ENCODE results near the gene MEGF10.
A peak's percentile ranks its signal among the peaks of the same experiment; 100 is the strongest.
"Not testable (repeated sequence)": the region's sequence is repeated elsewhere in the genome, so short reads cannot be mapped to it uniquely, and the experiment has no call there.

The MEGF10 gene

GRCh38 chr5:127298036-127298429, 7.4 kb downstream of the MEGF10 start:
- DNase-seq (ENCODE audit: low spot score), result no peak

DNA sequence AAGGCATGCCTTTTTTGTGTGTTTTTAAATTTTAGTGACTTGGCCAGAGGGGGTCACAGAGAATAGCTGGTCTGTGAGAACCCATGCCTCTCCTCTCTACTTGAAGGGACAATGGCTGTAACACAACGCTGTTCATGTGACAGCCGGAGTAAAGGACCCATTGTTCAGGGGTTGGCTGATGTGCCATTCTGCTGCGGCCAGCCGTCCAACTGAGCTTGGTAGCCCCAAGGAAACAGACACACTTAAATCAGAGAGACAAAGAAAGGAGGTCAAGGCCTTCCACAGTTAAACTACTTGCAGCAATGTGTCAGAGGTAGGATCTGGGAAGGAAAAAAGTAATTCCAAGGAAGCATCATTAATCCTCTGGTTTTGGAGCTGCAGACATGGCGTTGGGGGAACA, 8.1 kb downstream of the MEGF10 start:
- DNase-seq (ENCODE audit: low spot score), result no peak

GRCh38 chr5:127299678-127300077, 9.1 kb downstream of the MEGF10 start:
- DNase-seq (ENCODE audit: low spot score), result no peak

GRCh38 chr5:127302509-127302908, 11.9 kb downstream of the MEGF10 start:
- DNase-seq (ENCODE audit: low spot score), result no peak

DNA sequence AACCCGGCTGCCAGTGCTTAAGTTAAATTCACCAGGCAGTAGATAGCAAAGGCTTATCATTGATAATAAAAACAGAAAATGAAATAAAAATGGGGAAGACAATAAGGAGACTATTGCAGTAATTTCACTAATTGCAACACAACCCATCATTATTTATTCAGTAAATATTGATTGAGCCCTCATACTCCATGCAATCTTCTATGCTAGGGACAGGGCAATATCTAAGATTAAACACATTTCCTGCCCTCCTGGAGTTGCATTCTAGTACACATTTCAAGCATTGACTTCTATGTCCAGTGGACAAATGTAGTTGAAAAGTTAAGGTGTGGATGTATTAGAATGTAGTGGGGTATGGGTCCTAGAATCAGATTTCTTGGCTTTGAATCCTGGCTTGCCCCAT, 12.8 kb downstream of the MEGF10 start:
- DNase-seq (ENCODE audit: low spot score), result no peak

DNA sequence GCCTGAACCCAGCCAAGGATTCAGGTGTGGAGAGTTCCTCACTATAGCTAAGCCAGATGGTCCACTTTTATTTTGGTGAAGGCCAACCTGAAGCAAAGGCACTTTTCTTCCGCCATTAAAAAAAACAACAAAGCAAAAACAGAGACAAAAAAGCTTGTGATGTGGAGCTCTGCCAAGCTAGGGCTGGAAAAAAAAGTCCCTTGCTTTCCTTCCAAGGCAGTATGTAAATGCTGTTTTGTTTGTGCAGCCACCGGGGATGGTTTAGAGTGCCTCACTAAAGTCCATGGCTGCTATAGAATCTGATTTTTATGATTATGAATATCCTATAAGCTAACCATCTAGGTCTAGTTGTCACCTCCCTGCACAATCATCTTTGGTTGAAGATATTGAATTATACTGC, 14.9 kb downstream of the MEGF10 start:
- no peak for DNase-seq (ENCODE audit: low spot score)

GRCh38 chr5:127306036-127306435, 15.4 kb downstream of the MEGF10 start:
- DNase-seq (ENCODE audit: low spot score), result no peak

DNA sequence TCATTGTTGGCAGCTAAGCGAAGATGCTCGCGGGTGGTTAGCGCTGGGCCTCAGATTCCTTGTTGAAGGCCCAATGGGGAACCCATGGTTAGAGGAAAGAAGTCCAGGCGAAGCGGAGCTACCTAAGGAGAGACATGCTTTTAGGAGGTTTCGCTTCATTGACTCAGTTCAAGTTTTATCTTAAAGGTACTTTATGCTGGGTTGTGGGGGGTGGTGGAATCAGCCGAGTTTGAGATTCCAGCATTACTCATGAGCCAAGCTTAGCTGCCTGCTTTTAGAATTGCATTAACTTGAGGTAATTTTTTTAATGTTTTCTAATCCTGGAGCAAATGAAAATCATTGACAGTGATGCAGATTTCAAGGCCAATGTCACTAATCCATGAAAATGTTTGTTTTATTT, 16.1 kb downstream of the MEGF10 start:
- DNase-seq (ENCODE audit: low spot score), result no peak

DNA sequence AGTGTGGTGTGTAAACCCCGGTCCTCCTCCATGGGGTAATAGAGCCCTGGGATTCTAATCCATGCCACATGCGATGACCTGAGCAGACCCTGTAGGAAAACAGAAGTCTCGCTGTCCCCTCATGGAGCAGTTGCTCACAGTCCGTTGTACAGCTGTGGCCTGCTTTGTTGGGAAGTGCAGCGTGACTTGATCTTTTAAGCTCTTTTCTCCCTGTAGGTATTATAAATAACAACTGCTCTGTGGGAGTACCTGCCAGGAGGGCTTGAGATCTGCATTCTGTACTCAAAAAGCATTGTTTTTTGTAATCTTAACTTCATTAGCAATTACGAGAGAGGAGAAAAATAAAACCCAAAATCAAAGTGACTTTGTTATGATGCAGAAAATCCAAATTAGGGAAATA, 17.3 kb downstream of the MEGF10 start:
- no peak for DNase-seq (ENCODE audit: low spot score)

- not testable (repeated sequence) for DNase-seq (ENCODE audit: low spot score)
Measured at GRCh38 chr5:127308325-127308724, 17.7 kb downstream of the MEGF10 start.

GRCh38 chr5:127308945-127309344, 18.3 kb downstream of the MEGF10 start:
- no peak for DNase-seq (ENCODE audit: low spot score)

GRCh38 chr5:127311349-127311748, 20.8 kb downstream of the MEGF10 start:
- no peak for DNase-seq (ENCODE audit: low spot score)

DNA sequence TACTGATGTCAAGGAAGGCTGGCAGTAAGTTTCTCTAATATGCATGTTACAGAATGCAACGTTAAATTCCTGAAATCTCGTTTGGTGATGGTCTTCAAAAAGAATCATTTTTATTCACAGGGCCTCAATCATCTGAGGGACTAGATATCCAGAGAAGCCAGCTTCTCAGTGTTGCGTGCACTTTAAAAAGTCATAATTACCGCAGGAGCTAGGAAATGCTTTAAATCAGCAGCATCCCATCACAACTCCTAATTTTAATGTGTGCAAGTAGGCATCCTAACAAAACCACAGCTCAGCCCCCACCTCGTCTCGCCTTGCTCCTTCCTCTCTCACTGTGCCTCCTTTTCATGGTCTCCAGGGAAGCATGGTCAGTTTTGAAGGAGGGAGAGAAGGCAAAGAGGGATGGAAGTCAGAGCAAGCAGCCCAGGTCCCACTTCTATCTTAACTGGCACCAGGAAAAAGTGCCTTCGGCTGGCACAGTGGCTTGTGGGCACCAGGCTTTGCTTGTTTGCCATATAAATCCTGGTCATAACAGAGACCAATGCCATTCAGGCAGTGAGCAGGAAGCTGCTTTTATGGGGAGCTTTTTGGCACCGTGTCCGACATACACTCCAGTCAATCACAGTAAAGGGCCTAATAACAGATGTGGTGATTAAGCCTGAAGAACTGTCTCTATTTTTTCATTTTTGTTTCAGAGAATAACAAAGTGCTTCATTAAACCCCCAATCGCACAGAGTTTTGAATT, 21.4 kb downstream of the MEGF10 start:
- DNase-seq (ENCODE audit: low spot score), result no peak

DNA sequence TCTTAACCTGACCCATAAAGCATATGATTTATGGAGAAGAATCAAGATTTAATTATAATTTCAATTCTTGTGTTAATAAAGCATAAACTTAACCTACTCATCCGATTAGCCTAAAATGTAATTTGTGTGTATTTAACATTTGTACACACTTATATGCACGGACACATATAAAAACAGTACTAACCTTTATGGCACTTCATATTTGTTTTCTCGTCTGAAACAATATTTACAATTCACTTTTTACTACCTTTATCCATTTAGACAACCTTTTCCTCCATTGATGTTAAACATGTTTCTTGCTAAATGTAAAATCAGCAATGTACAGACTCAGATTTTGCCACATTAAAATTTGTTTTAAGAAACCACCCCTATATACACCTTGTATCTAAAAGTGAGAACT, 22.8 kb downstream of the MEGF10 start:
- DNase-seq (ENCODE audit: low spot score), result no peak

GRCh38 chr5:127313847-127314473, 23.4 kb downstream of the MEGF10 start:
- peak; percentile 81 for DNase-seq (ENCODE audit: low spot score)

DNA sequence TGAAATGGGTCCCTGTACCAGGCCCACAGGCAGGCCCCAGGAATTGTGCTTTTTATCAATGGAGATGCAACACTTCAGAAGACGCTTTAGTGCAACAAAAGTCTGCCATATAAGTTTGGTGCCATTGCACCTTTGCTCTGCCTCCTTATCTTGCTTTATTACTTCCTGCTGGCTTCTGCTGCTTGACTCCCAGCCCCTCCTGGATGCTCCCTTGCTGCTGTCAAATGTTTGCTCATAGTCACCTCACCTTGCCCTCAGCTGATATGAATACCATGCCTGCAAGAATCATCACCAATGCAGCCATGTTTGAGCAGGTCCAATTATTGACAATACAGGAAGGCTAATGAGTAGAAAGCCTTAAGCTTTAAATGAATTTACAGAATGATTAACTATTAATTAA, 25.4 kb downstream of the MEGF10 start:
- DNase-seq (ENCODE audit: low spot score), result no peak

- not testable (repeated sequence) for DNase-seq (ENCODE audit: low spot score)
Measured at GRCh38 chr5:127317385-127317784, 26.8 kb downstream of the MEGF10 start.

DNA sequence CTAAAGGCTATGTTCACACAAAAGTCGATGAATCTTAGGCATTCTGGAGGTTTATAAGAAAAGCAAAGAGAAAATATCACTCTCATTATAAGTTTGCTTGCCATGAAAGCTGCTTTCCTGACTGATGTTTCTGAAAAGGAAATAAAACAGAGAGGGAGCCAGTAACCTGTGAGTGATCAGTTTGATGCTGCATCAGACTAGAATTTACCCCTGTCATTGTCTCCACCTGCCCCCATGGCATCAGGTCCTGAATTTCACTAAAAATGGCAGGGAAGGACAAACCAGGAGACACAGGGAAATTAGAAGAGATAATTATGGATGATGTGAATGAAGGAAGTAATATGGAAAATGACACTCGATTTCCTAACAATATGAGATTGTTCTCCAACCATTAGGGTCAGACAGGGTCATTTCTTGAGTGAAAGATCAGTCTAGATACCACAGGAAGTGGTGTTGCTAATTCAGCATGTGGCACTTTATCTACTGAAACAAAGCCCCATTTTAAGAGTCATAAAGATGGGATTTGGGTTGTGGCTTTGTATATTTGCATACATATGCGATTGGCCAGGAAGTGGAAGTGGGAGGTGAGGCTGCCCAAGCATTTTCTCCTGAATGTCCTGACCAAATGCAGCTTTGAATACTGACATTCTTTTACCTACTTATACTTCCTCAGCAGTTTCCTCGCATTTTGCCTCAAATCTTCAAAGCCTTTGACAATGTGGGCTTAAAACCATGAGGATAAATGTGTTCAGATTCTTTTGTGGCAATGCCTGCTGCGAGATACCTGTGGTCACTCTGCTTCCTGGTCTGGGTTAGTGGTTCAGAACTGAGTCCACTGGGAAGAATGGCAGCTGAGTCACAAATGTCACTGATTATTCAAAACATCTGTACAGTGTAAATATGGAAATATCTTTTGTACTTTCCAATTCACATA, 29.7 kb downstream of the MEGF10 start:
- DNase-seq (ENCODE audit: low spot score), result peak; percentile 8

DNA sequence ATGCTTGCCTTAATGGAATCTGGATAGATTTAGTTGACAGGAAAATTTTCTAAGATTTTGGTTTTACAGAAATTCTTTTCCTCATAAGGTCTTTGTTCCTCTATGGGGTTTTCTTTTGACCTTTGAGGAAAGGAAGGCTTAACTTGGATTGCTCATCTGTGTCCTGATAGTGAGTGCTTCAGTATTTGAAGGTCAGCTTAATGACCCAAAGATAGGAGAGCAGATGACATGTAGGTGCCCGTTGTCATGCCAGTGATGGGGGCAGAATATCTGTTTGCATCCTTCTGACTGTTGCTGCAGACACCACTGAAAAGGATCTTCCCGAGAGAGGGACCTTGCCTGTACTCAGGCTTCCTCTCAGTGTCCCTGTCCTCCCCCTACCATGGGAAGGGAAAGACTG, 30.9 kb downstream of the MEGF10 start:
- DNase-seq (ENCODE audit: low spot score), result no peak

DNA sequence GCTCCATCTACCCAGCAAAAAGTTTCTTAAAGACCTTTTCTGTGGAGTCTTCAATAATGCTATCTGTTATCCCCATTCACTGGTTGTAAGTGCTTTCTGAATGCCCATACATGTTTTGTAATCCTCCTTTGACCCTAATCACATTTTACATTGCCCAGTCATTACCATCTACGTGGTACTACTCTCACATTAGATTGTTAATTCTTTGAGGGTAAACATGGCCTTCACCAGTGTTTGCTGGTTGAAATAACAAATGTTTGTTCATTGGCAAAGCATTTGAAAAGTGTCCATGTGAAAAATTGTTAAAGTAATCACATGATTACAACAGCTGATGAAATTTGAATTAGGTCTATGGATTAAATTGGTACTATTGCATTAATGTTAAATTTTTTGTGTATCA, 31.8 kb downstream of the MEGF10 start:
- no peak for DNase-seq (ENCODE audit: low spot score)

- DNase-seq (ENCODE audit: low spot score), result no peak
Measured at GRCh38 chr5:127324756-127325155, 34.2 kb downstream of the MEGF10 start.

DNA sequence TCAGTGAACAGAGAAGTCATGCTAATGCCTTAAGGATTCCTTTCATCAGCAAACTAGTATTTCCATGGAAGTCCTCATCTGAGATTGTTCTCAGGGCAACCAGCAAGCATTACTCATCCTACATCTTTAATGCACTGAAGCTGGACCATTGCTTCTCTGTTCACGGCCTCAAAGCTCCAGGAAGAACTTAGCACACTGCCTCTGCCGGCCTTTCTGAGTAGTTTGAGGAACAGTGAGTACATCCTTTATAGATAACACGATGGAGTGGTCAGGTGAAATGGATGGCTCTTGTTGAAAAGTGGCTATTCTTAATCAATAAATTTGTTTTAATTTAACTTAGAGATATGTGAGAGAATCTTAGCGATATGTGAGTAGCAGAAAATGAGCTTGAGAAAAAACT, 35.8 kb downstream of the MEGF10 start:
- no peak for DNase-seq (ENCODE audit: low spot score)

Data from AG08395 (cell line).